ENCODE data around the gene TSC22D3.
A peak's percentile ranks its signal among the peaks of the same experiment; 100 is the strongest.

Gene TSC22D3

GRCh38 chrX:107733686-107734085 lies 41.9 kb downstream of the TSC22D3 start:
- H3K4me3 ChIP-seq (ENCODE audit: low read depth, low read length): no peak overlapping the region
- TF ChIP-seq MYC (IDR thresholded peaks at IDR 0.05; ENCODE audit: low read depth, low read length) (no peak), POLR2A (IDR thresholded peaks at IDR 0.05; ENCODE audit: extremely low read depth, insufficient read length) (no peak), CTCF (IDR thresholded peaks at IDR 0.05; ENCODE audit: low read depth, low read length) (no peak)
- TF ChIP-seq, protein P1, sequence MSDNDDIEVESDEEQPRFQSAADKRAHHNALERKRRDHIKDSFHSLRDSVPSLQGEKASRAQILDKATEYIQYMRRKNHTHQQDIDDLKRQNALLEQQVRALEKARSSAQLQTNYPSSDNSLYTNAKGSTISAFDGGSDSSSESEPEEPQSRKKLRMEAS (IDR thresholded peaks at IDR 0.05; ENCODE audit: low read depth, low read length): no peak
- DNase-seq (ENCODE audit: low read depth): no peak

DNA sequence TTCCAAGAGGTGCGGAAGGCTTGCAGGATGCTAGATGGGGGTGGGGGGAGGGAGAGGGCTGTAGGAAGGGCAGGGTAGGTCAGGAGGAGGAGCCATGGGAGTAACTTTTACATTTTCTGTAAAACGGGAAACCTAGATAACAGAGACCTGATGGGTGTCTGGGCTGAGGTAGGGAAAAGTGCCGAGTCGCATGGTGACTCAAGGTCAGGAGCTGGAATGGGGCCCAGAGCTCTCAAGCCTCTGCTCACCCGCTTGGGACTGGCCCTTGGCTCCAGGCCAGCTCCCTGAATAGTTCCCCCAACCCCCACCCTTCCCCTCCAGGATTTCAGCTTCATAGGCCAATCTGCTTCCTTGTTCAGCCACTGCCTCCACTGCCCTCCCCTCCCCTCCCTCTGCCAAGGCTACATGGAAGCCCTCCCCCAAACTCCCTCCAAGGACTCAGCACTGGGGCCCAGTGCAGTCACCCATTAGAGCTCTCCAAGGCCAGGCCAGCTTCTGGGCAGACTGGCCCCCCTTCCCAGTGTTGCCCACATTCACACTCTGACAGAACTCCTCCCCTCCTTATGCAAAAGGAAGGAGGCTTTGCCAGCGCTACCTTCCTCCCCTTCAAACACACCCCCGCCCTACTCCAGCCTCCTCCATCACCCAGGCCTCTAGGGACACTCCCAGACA lies 43.6 kb downstream of the TSC22D3 start:
- TF ChIP-seq, protein P1 (IDR thresholded peaks at IDR 0.05; ENCODE audit: low read depth, low read length): no peak
- TF ChIP-seq CTCF (IDR thresholded peaks at IDR 0.05; ENCODE audit: low read depth, low read length) (no peak), POLR2A (IDR thresholded peaks at IDR 0.05; ENCODE audit: extremely low read depth, insufficient read length) (no peak), MYC (IDR thresholded peaks at IDR 0.05; ENCODE audit: low read depth, low read length) (no peak)
- H3K4me3 ChIP-seq (ENCODE audit: low read depth, low read length): no peak overlapping the region
- peak; percentile 48 for DNase-seq (ENCODE audit: low read depth)

- H3K4me3 ChIP-seq (ENCODE audit: low read depth, low read length): no peak overlapping the region
- TF ChIP-seq MYC (IDR thresholded peaks at IDR 0.05; ENCODE audit: low read depth, low read length): no peak
- no peak for TF ChIP-seq POLR2A (IDR thresholded peaks at IDR 0.05; ENCODE audit: extremely low read depth, insufficient read length)
- no peak for TF ChIP-seq CTCF (IDR thresholded peaks at IDR 0.05; ENCODE audit: low read depth, low read length)
- TF ChIP-seq, protein P1 (IDR thresholded peaks at IDR 0.05; ENCODE audit: low read depth, low read length): no peak
- no peak for DNase-seq (ENCODE audit: low read depth)
Measured at GRCh38 chrX:107730991-107731766, 44.4 kb downstream of the TSC22D3 start.

GRCh38 chrX:107730298-107730655 lies 45.3 kb downstream of the TSC22D3 start:
- no peak overlapping the region for H3K4me3 ChIP-seq (ENCODE audit: low read depth, low read length)
- TF ChIP-seq CTCF (IDR thresholded peaks at IDR 0.05; ENCODE audit: low read depth, low read length) (no peak), POLR2A (IDR thresholded peaks at IDR 0.05; ENCODE audit: extremely low read depth, insufficient read length) (no peak), MYC (IDR thresholded peaks at IDR 0.05; ENCODE audit: low read depth, low read length) (no peak)
- TF ChIP-seq, protein P1 (IDR thresholded peaks at IDR 0.05; ENCODE audit: low read depth, low read length): no peak
- DNase-seq (ENCODE audit: low read depth): no peak

DNA sequence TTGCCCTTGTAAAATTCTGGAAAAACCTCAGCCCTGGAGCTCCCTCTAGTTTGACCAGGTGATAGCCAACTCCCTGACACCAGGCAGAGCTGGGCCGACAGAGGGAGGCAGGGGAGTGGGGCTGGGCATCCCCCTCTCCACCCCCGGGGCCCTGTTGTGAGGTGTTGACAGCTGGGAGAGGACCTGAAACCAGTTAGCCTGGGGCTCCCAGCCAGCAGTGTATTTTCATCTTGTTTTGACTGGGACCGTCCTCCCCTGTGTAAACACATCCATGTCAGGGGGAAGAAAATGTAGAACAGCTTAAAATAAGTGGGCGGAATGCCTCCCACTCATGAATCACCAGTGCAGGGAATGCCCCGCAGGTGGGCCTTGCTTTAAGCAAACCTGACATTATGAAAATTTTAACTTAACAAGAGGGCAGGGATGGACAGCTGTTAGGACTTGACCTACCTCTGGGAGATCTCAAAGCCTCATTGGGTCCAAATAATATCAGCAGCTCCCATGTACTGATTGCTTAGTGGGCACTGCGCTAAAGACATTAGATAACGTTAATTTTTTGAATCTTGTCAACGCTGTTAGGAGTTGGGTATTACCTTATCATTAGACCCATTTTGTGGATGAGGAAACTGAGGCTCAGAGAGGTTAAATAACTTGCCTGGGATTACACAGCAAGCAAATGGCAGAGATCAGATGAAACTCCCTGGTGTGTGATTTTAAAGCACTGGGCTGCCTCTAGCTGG lies 45.9 kb downstream of the TSC22D3 start:
- TF ChIP-seq, protein P1 (IDR thresholded peaks at IDR 0.05; ENCODE audit: low read depth, low read length): no peak
- TF ChIP-seq MYC (IDR thresholded peaks at IDR 0.05; ENCODE audit: low read depth, low read length) (no peak), POLR2A (IDR thresholded peaks at IDR 0.05; ENCODE audit: extremely low read depth, insufficient read length) (no peak), CTCF (IDR thresholded peaks at IDR 0.05; ENCODE audit: low read depth, low read length) (no peak)
- no peak for DNase-seq (ENCODE audit: low read depth)
- no peak overlapping the region for H3K4me3 ChIP-seq (ENCODE audit: low read depth, low read length)
